Activated CD4-positive, alpha-beta memory T cell treated with anti-CD3 and anti-CD28 coated beads for 36 hours (primary cell): ENCODE data around the gene BCL2. TPM values are rescaled to one million over a fixed set of nuclear protein-coding genes. Genes with fewer than 3 reads are reported as not detected.

Experiments used
- total RNA-seq, 2 experiments: library from RNA; stranded (reverse); gene quantifications; one replicate each; pipeline ENCODE4 v1.2.3, GENCODE V29; 2021

The BCL2 gene
- total RNA-seq, 2 experiments from 2014 or later = 66.9 to 67.9 TPM

Other genes with a start within 250 kb of the BCL2 start
- 10 to 100 TPM; 72.8 to 77.2 TPM for gene KDSR, start 47.4 kb upstream of the BCL2 start, total RNA-seq
- gene VPS4B, start 102.7 kb upstream of the BCL2 start, total RNA-seq = 10 to 100 TPM; 41.7 to 43.3 TPM
- gene SERPINB5, start 157.2 kb upstream of the BCL2 start, total RNA-seq = not detected
- not detected for gene SERPINB12, start 222.6 kb upstream of the BCL2 start, total RNA-seq